Duodenal mucosa (tissue), 2 donors: ENCODE measurements around the gene SUFU.

Experiments used
- H3K27ac ChIP-seq: one replicate; pipeline ENCODE4 v1.7.0; 2013; ENCODE audit warnings: low read depth, low read length
- H3K27me3 ChIP-seq, 2 donors: one replicate each; pipeline ENCODE4 v1.7.0; 2013; ENCODE audit warnings: low read length in 2 of 2, control low read depth in 1 of 2; ENCODE audit not compliant: insufficient read depth in 2 of 2, control insufficient read depth in 1 of 2
- H3K36me3 ChIP-seq, 2 donors: one replicate each; pipeline ENCODE4 v1.7.0; 2013; ENCODE audit warnings: low read length in 2 of 2, control low read depth in 1 of 2; ENCODE audit not compliant: insufficient read depth in 2 of 2, control insufficient read depth in 1 of 2
- H3K4me1 ChIP-seq, 2 donors: one replicate each; pipeline ENCODE4 v1.7.0; 2013; ENCODE audit warnings: low read length in 2 of 2, control low read depth in 1 of 2; ENCODE audit not compliant: insufficient read depth in 2 of 2, control insufficient read depth in 1 of 2
- H3K4me3 ChIP-seq, 2 donors: one replicate each; pipeline ENCODE4 v1.7.0; 2013; ENCODE audit warnings: low read length in 2 of 2, low read depth in 1 of 2
- H3K9ac ChIP-seq, 2 donors: one replicate each; pipeline ENCODE4 v1.7.0; 2013; ENCODE audit warnings: low read length in 2 of 2, low read depth in 1 of 2
- H3K9me3 ChIP-seq, 2 donors: one replicate each; pipeline ENCODE4 v1.7.0; 2013; ENCODE audit warnings: low read length in 2 of 2, control low read depth in 1 of 2; ENCODE audit not compliant: control insufficient read depth in 1 of 2

SUFU gene

GRCh38 chr10:102613785-102614184 is 110.0 kb downstream of the SUFU start:
- H3K9me3 ChIP-seq, result no peaks in the 10 kb centered on the region
- no peaks in the 10 kb centered on the region for H3K27me3 ChIP-seq
- no peak overlapping the region for H3K9ac ChIP-seq
- H3K27ac ChIP-seq, result no peak overlapping the region
- peaks cover 29 to 35% of the 10 kb centered on the region in 2 donors for H3K4me1 ChIP-seq
- H3K4me3 ChIP-seq, result no peak overlapping the region
- peaks cover 0 to 32% of the 10 kb centered on the region in 2 donors for H3K36me3 ChIP-seq

- H3K36me3 ChIP-seq, result peaks cover 0 to 29% of the 10 kb centered on the region in 2 donors
- H3K27ac ChIP-seq, result no peak overlapping the region
- no peak overlapping the region for H3K4me3 ChIP-seq
- H3K9ac ChIP-seq, result no peak overlapping the region
- H3K4me1 ChIP-seq, result peaks cover 39 to 46% of the 10 kb centered on the region in 2 donors
- H3K9me3 ChIP-seq, result no peaks in the 10 kb centered on the region
- no peaks in the 10 kb centered on the region for H3K27me3 ChIP-seq
Observed at GRCh38 chr10:102614888-102615287, 111.1 kb downstream of the SUFU start.

GRCh38 chr10:102615361-102615760 is 111.6 kb downstream of the SUFU start:
- no peak overlapping the region for H3K27ac ChIP-seq
- H3K27me3 ChIP-seq, result no peaks in the 10 kb centered on the region
- no peak overlapping the region for H3K9ac ChIP-seq
- H3K4me3 ChIP-seq, result no peak overlapping the region
- peaks cover 0 to 29% of the 10 kb centered on the region in 2 donors for H3K36me3 ChIP-seq
- peaks cover 44 to 51% of the 10 kb centered on the region in 2 donors for H3K4me1 ChIP-seq
- H3K9me3 ChIP-seq, result no peaks in the 10 kb centered on the region

GRCh38 chr10:102616066-102616770 is 112.4 kb downstream of the SUFU start:
- H3K4me1 ChIP-seq, result peaks cover 52 to 55% of the 10 kb centered on the region in 2 donors

GRCh38 chr10:102617041-102617440 is 113.3 kb downstream of the SUFU start:
- Histone ChIP-seq H3K4me1 (peaks cover 48 to 59% of the 10 kb centered on the region in 2 donors), H3K9ac (no peak overlapping the region), H3K27ac (no peak overlapping the region), H3K4me3 (no peak overlapping the region), H3K27me3 (no peaks in the 10 kb centered on the region), H3K36me3 (peaks cover 0 to 37% of the 10 kb centered on the region in 2 donors), H3K9me3 (no peaks in the 10 kb centered on the region)

More at GRCh38 chr10:102616066-102616770, 112.4 kb downstream of the SUFU start:
- H3K9me3 ChIP-seq, result no peaks in the 10 kb centered on the region
- H3K27ac ChIP-seq, result peak overlapping the region; percentile 11
- H3K4me3 ChIP-seq, result no peak overlapping the region
- no peak overlapping the region for H3K9ac ChIP-seq
- H3K36me3 ChIP-seq, result peaks cover 0 to 29% of the 10 kb centered on the region in 2 donors
- H3K27me3 ChIP-seq, result no peaks in the 10 kb centered on the region

GRCh38 chr10:102617816-102618215 is 114.0 kb downstream of the SUFU start:
- H3K4me3 ChIP-seq, result no peak overlapping the region
- H3K9ac ChIP-seq, result no peak overlapping the region
- H3K4me1 ChIP-seq, result peaks cover 41 to 53% of the 10 kb centered on the region in 2 donors
- H3K27me3 ChIP-seq, result no peaks in the 10 kb centered on the region
- no peak overlapping the region for H3K27ac ChIP-seq
- no peaks in the 10 kb centered on the region for H3K9me3 ChIP-seq
- peaks cover 0 to 33% of the 10 kb centered on the region in 2 donors for H3K36me3 ChIP-seq

GRCh38 chr10:102619281-102619981 is 115.7 kb downstream of the SUFU start:
- no peaks in the 10 kb centered on the region for H3K27me3 ChIP-seq
- H3K9me3 ChIP-seq, result no peaks in the 10 kb centered on the region
- no peak overlapping the region for H3K9ac ChIP-seq
- no peak overlapping the region for H3K27ac ChIP-seq
- H3K4me1 ChIP-seq, result peaks cover 41 to 52% of the 10 kb centered on the region in 2 donors
- peaks cover 0 to 32% of the 10 kb centered on the region in 2 donors for H3K36me3 ChIP-seq
- H3K4me3 ChIP-seq, result no peak overlapping the region

GRCh38 chr10:102620138-102620590 is 116.4 kb downstream of the SUFU start:
- Histone ChIP-seq H3K27me3 (no peaks in the 10 kb centered on the region), H3K9ac (no peak overlapping the region), H3K9me3 (no peaks in the 10 kb centered on the region)

GRCh38 chr10:102620591-102621442 is 117.0 kb downstream of the SUFU start:
- Histone ChIP-seq H3K36me3 (peaks cover 0 to 26% of the 10 kb centered on the region in 2 donors), H3K4me1 (peaks cover 37 to 42% of the 10 kb centered on the region in 2 donors), H3K4me3 (peak overlapping the region in 1 of 2 donors; percentile 13), H3K27me3 (no peaks in the 10 kb centered on the region), H3K9me3 (no peaks in the 10 kb centered on the region), H3K9ac (no peak overlapping the region), H3K27ac (no peak overlapping the region)

More at GRCh38 chr10:102620138-102620590, 116.4 kb downstream of the SUFU start:
- Histone ChIP-seq H3K27ac (no peak overlapping the region), H3K4me3 (peak overlapping the region in 1 of 2 donors; percentile 13), H3K4me1 (peaks cover 39 to 49% of the 10 kb centered on the region in 2 donors), H3K36me3 (peaks cover 0 to 32% of the 10 kb centered on the region in 2 donors)
